Epithelial cell of alveolus of lung (primary cell): ENCODE results near the gene SHQ1. TPM values are rescaled to one million over a fixed set of nuclear protein-coding genes. Genes with fewer than 3 reads are reported as not detected.

Experiments used
- total RNA-seq: library from RNA; depleted of rRNA; stranded (reverse); fragments of >200 nt; gene quantifications from 2 replicates; pipeline ENCODE4 v1.2.1, GENCODE V29; 2015

The SHQ1 gene
- total RNA-seq: 14.9 and 15.6 TPM in 2 replicates

DNA sequence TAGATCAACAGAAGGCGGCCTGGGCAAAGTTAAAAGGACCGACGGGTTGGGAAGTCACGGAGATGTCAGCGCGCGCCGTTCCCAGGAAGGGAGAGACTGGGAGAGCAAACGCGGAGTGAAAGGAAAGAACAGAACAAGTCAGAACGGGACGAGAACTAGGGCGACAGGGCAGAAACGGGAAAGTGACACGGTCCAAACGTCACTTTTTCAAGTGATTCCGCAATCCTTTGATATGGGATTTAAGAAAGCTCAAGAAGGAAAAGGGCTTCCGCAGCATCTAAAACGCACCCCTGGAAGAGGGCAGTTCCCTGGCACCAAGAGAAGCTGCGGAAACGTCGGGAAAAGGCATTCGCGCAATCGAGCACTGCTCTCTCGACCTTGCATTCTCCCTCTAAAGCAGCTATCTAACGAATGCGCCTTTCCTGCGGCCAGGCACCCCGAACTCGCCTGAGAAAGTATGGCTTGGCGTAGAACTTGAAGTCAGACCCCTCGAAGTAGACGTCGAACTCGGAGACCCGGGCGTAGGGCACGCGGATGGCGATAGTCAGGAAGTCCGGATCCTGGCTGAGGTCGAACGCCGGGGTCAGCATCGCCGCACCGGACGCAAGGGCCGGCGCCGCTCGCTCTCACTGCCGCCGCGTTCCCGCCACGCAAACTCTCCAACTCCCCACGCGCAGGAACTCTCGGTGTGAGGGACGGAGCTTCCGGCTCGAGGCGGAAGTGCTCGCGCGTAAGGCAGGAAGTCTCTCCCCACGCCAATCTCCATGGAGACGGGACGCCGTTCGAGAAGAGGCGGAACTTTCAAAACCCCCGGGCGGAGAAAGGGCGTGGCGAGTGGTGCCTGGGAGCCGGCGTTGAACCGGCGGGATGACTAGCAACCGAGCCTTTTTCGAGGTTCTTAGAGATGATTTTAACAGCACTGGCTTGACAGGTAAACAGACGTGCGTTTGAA lies at the start of gene SHQ1:
Gene SHQ1 (minus strand): TSS at position 695 of the 952 bp plus-strand sequence. CDS start 105 bp downstream, at position 590.

DNA sequence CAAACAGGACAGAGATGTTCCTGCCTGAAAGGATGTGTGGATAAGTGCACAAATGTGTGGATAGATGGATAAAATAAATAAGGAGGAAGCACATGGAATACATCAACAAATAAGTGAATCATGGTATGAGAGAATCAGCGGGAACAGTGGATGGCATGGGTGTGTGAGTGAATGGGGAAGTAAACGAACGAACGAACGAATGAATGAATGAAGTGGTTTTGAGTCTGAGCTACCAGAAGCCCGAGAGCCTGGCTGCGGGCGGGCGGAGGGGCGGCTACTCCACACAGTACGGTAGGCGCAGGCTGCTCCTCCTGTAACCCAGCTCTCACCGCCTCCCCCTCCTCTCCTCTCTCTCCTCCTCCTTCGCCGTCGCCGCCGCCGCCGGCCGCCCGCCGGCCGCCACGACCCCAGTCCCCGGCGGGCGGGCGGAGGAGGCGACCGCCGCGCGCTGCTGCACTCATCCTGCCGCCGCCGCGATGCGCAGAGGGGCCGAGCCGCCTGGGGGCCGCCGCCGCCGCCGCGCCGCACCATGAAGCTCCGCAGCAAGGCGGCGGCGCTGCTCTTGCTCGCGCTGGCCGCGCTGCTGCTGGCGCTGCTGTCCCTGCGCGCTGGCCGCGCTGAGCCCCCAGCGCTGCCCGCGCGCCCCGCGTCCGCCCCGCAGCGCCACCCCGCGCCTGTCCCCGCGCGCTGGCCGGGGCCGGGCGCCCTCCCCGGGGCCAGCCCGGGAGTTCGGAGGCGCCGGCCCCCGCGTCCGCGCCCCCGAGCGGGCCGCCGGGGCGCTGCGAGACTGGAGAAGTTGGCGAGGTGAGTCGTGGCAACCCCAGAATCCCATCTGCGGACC lies 39.7 kb upstream of the SHQ1 start, which contains the start of gene GXYLT2:
Gene GXYLT2 (plus strand): TSS at position 342 of the 841 bp plus-strand sequence. CDS start 188 bp downstream, at position 530.

Other genes starting within 250 kb of the SHQ1 start
- gene GXYLT2, start 39.6 kb upstream of the SHQ1 start, total RNA-seq: 29.0 and 33.0 TPM in 2 replicates
- 38.7 and 40.5 TPM in 2 replicates for gene PPP4R2, start 148.4 kb upstream of the SHQ1 start, total RNA-seq
- gene EBLN2, start 213.2 kb upstream of the SHQ1 start, total RNA-seq: 1.2 and 2.7 TPM in 2 replicates